Suprapubic skin (tissue), 4 donors: Measurements from ENCODE around the gene LPP.

Source experiments
- POLR2A ChIP-seq, 2 donors: fragments of 450-650 bp; IDR thresholded peaks; one replicate each; pipeline ENCODE4 v1.6.1; 2017; ENCODE audit warnings: antibody characterized with exemption in 2 of 2, mild to moderate bottlenecking in 2 of 2, moderate library complexity in 2 of 2
- POLR2AphosphoS5 ChIP-seq, 3 donors: sonication (generic); formaldehyde crosslinking; IDR thresholded peaks; one replicate each; pipeline ENCODE4 v1.6.1; 2017; ENCODE audit warnings: antibody characterized with exemption in 3 of 3
- TF ChIP-seq, protein P1 (sequence below), 2 donors: fragments of 200-600 bp in 1 of 2; fragments of 450-650 bp in 1 of 2; sonication (generic) in 1 of 2; IDR thresholded peaks; one replicate each; pipeline ENCODE4 v1.5.1; 2016 to 2019; ENCODE audit warnings: antibody characterized with exemption in 2 of 2, mild to moderate bottlenecking in 1 of 2, moderate library complexity in 1 of 2

DNA sequence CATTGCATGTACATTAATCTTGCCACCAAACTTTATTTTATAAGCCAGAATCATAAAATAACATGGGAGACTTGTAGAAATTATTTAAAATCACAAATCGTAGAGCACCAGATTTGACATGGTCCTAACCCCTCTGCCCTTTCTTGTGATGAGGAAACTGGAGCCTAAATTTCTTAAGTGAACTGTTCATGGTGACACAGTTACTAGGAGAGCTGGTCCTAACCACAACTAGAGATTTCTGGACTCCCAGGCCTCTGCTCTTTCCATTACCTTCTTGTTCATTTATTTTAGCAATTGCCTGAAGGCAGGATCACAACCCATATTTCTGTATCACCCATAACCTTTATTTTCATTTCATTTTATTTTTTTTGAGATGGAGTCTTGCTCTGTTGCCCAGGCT is 352.5 kb downstream of the LPP start:
- TF ChIP-seq, protein P1, sequence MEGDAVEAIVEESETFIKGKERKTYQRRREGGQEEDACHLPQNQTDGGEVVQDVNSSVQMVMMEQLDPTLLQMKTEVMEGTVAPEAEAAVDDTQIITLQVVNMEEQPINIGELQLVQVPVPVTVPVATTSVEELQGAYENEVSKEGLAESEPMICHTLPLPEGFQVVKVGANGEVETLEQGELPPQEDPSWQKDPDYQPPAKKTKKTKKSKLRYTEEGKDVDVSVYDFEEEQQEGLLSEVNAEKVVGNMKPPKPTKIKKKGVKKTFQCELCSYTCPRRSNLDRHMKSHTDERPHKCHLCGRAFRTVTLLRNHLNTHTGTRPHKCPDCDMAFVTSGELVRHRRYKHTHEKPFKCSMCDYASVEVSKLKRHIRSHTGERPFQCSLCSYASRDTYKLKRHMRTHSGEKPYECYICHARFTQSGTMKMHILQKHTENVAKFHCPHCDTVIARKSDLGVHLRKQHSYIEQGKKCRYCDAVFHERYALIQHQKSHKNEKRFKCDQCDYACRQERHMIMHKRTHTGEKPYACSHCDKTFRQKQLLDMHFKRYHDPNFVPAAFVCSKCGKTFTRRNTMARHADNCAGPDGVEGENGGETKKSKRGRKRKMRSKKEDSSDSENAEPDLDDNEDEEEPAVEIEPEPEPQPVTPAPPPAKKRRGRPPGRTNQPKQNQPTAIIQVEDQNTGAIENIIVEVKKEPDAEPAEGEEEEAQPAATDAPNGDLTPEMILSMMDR (IDR thresholded peaks at IDR 0.05), result no peak
- TF ChIP-seq POLR2A (IDR thresholded peaks at IDR 0.05) (no peak), POLR2AphosphoS5 (IDR thresholded peaks at IDR 0.05) (no peak)
